Upper lobe of left lung (tissue), 6 donors: ENCODE results near the gene MBNL2. TPM values are rescaled to one million over a fixed set of nuclear protein-coding genes. Genes with fewer than 3 reads are reported as not detected.

Source experiments
- ATAC-seq, 2 donors: fragments of 200-7000 bp; cut with Tn5 transposase; one replicate each; pipeline ENCODE4 v1.9.1; 2022; ENCODE audit warnings: mild to moderate bottlenecking in 2 of 2, moderate library complexity in 2 of 2; ENCODE audit not compliant: low FRiP score in 2 of 2
- DNase-seq, 2 donors: peaks; one replicate each; pipeline ENCODE4 v3.0.0-alpha.2; 2019 to 2020
- H3K27ac ChIP-seq, 4 donors: fragments of 200-600 bp; sonication (generic); one replicate each; pipeline ENCODE4 v1.5.1; 2016 to 2019
- H3K27me3 ChIP-seq, 4 donors: fragments of 200-600 bp; sonication (generic); one replicate each; pipeline ENCODE4 v1.5.1; 2017 to 2019
- H3K36me3 ChIP-seq, 4 donors: fragments of 200-600 bp; sonication (generic); one replicate each; pipeline ENCODE4 v1.5.1; 2016 to 2019
- H3K4me1 ChIP-seq, 4 donors: fragments of 200-600 bp; sonication (generic); one replicate each; pipeline ENCODE4 v1.5.1; 2018 to 2019
- H3K4me3 ChIP-seq, 4 donors: fragments of 200-600 bp; sonication (generic); one replicate each; pipeline ENCODE4 v1.5.1; 2017 to 2019; ENCODE audit warnings: mild to moderate bottlenecking in 2 of 4, moderate library complexity in 1 of 4
- H3K9me3 ChIP-seq, 4 donors: fragments of 200-600 bp; sonication (generic); one replicate each; pipeline ENCODE4 v1.5.1; 2018 to 2019
- CTCF ChIP-seq, 6 experiments: fragments of 450-650 bp in 4 of 6; fragments of 200-600 bp in 2 of 6; sonication (generic) in 2 of 6; IDR thresholded peaks; one replicate each; pipeline ENCODE4 v1.5.1; 2016 to 2019; ENCODE audit warnings: antibody characterized with exemption in 6 of 6
- EP300 ChIP-seq, 4 donors: sonication (generic); formaldehyde crosslinking; IDR thresholded peaks; one replicate each; pipeline ENCODE4 v1.5.1; 2017; ENCODE audit warnings: antibody characterized with exemption in 4 of 4, control low read depth in 2 of 4
- POLR2A ChIP-seq, 4 donors: fragments of 450-650 bp; IDR thresholded peaks; one replicate each; pipeline ENCODE4 v1.5.1; 2016 to 2017; ENCODE audit warnings: antibody characterized with exemption in 4 of 4, mild to moderate bottlenecking in 2 of 4
- POLR2AphosphoS5 ChIP-seq, 2 donors: sonication (generic); formaldehyde crosslinking; IDR thresholded peaks; one replicate each; pipeline ENCODE4 v1.5.1; 2017; ENCODE audit warnings: antibody characterized with exemption in 2 of 2
- WGBS, 2 donors: methylation state at CpG; one replicate each; pipeline ENCODE4 v1.1.5; 2017 to 2018; 5-methylcytosine and 5-hydroxymethylcytosine counted together
- total RNA-seq, 6 donors: library from RNA; depleted of rRNA in 4 of 6; stranded (reverse); fragments of >200 nt in 4 of 6; gene quantifications; one replicate each; pipeline versions ENCODE4 v1.1.0 to v1.2.1, GENCODE V29; 2016 to 2021
- donor health status: DM: no; HTN: no; CAD: no; lungs with moderate emphysema.
- donor health status: DM: no; HTN: yes; CAD: no; lungs with severe emphysema.

The MBNL2 gene
- total RNA-seq, 6 donors from 2014 or later: 40.9 to 78.4 (median 51.3) TPM

GRCh38 chr13:97335488-97336134 lies 113.5 kb downstream of the MBNL2 start:
- DNase-seq (no peak), ATAC-seq (no peak)
- H3K9me3 ChIP-seq: no peaks in the 10 kb centered on the region
- peaks cover 0 to 12% (median 2%) of the 10 kb centered on the region in 4 donors for H3K36me3 ChIP-seq
- H3K4me1 ChIP-seq: peaks cover 0 to 36% (median 15%) of the 10 kb centered on the region in 4 donors
- H3K4me3 ChIP-seq: no peak overlapping the region
- peak overlapping the region in 2 of 4 donors; percentile 7 to 38 for H3K27ac ChIP-seq
- no peaks in the 10 kb centered on the region for H3K27me3 ChIP-seq
- no peak for TF ChIP-seq POLR2A (IDR thresholded peaks at IDR 0.05)
- no peak for TF ChIP-seq CTCF (IDR thresholded peaks at IDR 0.05)
- no peak for TF ChIP-seq POLR2AphosphoS5 (IDR thresholded peaks at IDR 0.05)
- TF ChIP-seq EP300 (IDR thresholded peaks at IDR 0.05): no peak
- WGBS, 2 donors: 75 to 81% methylated on average over 6 of the region's 6 CpGs

- 84 to 86% methylated on average over 4 of the region's 4 CpGs for WGBS, 2 donors
- Histone ChIP-seq H3K27ac (peak overlapping the region in 1 of 4 donors; percentile 3), H3K27me3 (no peaks in the 10 kb centered on the region), H3K4me1 (peaks cover 0 to 29% (median 20%) of the 10 kb centered on the region in 4 donors), H3K9me3 (no peaks in the 10 kb centered on the region), H3K4me3 (no peak overlapping the region), H3K36me3 (peaks cover 0 to 12% (median 2%) of the 10 kb centered on the region in 4 donors)
- no peak for ATAC-seq
- TF ChIP-seq POLR2A (IDR thresholded peaks at IDR 0.05): no peak
- TF ChIP-seq EP300 (IDR thresholded peaks at IDR 0.05): no peak
- no peak for TF ChIP-seq CTCF (IDR thresholded peaks at IDR 0.05)
- TF ChIP-seq POLR2AphosphoS5 (IDR thresholded peaks at IDR 0.05): no peak
- no peak for DNase-seq
These were observed 115.9 kb downstream of the MBNL2 start for GRCh38 chr13:97337985-97338499.

- H3K27ac ChIP-seq: peak overlapping the region in 1 of 4 donors; percentile 3
- peaks cover 0 to 16% (median 2%) of the 10 kb centered on the region in 4 donors for H3K36me3 ChIP-seq
- peaks cover 0 to 28% (median 21%) of the 10 kb centered on the region in 4 donors for H3K4me1 ChIP-seq
- ATAC-seq: no peak
- no peaks in the 10 kb centered on the region for H3K9me3 ChIP-seq
- DNase-seq: no peak
- TF ChIP-seq CTCF (IDR thresholded peaks at IDR 0.05) (no peak), POLR2A (IDR thresholded peaks at IDR 0.05) (no peak), EP300 (IDR thresholded peaks at IDR 0.05) (no peak), POLR2AphosphoS5 (IDR thresholded peaks at IDR 0.05) (no peak)
- no peak overlapping the region for H3K4me3 ChIP-seq
- no peaks in the 10 kb centered on the region for H3K27me3 ChIP-seq
- 87% methylated on average over 16 of the region's 16 CpGs for WGBS, 2 donors
These were observed 116.4 kb downstream of the MBNL2 start for GRCh38 chr13:97338571-97338970.

GRCh38 chr13:97339019-97339987 lies 117.2 kb downstream of the MBNL2 start:
- peaks cover 0 to 28% (median 19%) of the 10 kb centered on the region in 4 donors for H3K4me1 ChIP-seq
- 72 to 73% methylated on average over 21 of the region's 21 CpGs for WGBS, 2 donors
- H3K36me3 ChIP-seq: peaks cover 0 to 18% (median 2%) of the 10 kb centered on the region in 4 donors
- peak in 1 of 2 donors; percentile 36 for DNase-seq
- peak; percentile 66 to 76 for TF ChIP-seq POLR2AphosphoS5 (IDR thresholded peaks at IDR 0.05)
- no peak for TF ChIP-seq EP300 (IDR thresholded peaks at IDR 0.05)
- no peaks in the 10 kb centered on the region for H3K9me3 ChIP-seq
- no peak overlapping the region for H3K4me3 ChIP-seq
- no peaks in the 10 kb centered on the region for H3K27me3 ChIP-seq
- ATAC-seq: peak; percentile 31 to 81
- H3K27ac ChIP-seq: peak overlapping the region; percentile 27 to 65 (median 56)
